NCI-H526 (cell line): Measurements from ENCODE around the gene PDIA5.

Experiments used
- DNase-seq, 2 experiments: peaks; one replicate each; lab custom pipeline; 2025; lab: John Stamatoyannopoulos, UW

Gene PDIA5

DNA sequence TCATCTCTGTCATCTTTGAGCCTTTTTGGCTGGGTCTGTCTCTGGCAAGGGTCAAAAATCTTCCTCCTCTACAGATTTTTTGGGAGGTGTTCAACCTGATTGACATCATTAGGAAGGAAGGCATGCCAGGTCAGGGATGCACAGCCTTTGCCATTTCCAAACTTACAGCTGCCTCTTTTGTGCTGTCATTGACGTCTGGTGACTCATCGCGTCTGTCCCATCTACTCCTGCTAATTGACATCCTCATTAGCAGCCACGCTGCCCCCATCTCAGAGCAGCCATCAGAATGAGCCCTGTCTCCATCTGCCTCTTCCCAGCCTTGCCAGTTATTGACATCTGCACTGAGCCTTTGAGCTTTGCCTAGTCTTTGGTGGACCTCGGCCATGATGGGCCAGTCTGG, 53.0 kb downstream of the PDIA5 start:
- DNase-seq, result no peak

DNA sequence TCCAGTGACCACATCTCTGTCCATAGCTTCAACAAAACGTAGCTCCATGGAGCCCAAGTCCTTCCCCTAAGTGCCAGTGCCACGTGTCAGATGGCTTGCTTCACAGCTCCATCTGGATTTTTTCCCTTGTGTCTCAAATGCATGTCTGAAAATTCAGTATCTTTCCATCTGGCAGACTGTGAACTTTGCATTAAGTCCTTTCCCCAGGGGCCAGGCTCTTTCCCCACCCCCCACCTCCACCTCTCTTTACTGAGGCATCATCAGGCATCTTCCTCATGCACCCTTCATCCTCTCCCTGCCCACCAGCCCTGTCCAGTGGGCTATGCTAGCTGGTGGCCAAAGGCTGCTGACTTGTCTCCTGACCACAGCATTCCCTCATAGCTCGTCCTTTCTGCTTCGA, 53.7 kb downstream of the PDIA5 start:
- no peak for DNase-seq

DNA sequence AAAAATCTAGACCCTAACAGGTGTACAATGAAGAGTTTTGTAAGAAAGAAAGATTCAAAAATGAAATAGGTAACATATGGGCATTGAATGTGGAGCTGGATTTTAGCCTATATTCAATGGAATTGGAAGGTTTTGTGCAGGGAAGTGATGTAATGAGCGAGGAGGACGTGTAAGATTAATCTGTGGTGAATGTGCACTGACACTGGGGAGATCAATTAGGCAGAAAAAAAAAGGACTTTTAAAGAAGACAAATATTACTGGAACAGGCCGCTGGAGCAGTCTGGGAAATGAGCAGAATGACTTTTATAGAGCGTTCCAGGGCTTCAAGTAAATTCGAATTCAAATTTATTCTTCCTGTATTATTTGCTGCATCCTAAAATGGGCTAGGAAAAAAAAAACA, 55.2 kb downstream of the PDIA5 start:
- DNase-seq, result no peak

DNA sequence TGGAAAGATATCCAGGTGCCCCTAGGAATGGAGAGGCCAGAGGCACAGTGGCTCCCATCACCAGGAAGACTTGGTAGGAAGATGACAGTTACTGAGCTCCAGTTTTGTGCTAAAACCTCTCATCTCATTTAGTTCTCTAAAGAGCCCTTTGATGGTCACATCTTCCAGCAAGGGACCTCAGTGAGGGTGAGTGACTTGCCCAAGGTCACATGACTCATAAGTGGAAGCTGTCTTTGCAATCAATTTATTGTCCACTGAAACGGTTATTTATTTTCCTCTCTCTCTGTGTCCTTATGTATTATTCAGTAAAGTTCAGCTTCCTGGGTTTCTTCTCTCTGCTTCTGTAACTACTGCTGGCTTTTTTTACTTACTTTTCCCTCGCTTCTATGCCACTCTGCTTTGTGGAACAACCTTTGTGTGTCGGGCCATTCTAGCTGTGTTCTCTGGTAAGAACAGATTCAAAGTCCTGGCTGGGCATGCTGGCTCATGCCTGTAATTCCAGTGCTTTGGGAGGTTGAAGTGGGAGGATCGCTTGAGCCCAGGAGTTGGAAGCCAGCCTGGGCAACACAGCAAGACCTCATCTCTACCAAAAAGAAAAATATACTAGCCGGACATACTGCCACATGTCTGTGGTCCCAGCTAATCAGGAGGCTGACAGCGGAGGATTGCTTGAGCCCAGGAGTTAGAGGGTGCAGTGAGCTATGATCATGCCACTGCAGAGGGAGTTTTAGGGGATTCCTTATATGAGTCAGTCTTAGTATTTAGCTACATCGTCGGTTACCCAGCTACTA, 55.9 kb downstream of the PDIA5 start:
- no peak for DNase-seq

DNA sequence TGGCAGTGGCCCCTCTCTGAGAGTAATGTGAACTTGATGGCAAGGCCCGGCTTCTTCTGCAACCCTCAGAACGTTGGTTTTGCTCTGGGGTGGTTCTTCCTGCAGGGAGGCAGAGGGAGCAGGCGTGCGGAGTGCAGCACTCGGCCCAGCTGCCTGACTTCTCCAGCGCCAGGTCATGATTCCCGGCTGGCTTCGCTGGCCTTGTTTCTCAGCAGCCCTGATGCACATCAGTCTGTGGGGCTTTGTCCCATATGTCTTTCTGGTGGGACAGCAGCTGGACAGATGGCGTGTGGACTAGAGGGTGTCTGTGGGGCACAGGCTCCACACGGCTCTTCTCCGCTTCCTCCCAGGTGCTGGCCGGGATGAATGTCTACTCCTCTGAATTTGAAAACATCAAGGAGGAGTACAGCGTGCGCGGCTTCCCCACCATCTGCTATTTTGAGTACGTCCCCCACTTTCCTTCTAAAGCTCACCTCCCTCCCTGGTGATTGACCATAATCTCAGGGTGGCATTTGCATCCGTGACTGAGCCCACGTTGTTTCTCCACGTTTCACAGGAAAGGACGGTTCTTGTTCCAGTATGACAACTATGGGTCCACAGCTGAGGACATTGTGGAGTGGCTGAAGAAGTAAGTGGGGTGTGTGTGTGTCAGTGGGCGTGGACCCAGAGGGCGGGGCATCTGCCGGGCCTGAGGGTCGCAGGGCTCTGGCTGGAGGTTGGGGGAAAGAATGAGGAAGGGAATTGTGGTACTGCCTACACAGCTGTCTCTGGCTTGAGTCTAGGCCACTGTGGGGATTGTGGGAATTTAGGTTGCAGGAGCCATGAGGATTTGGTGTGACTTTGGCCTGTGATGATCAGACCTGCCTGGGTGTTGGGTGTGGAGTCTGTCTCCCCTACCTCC, 57.1 kb downstream of the PDIA5 start:
- DNase-seq, result no peak

DNA sequence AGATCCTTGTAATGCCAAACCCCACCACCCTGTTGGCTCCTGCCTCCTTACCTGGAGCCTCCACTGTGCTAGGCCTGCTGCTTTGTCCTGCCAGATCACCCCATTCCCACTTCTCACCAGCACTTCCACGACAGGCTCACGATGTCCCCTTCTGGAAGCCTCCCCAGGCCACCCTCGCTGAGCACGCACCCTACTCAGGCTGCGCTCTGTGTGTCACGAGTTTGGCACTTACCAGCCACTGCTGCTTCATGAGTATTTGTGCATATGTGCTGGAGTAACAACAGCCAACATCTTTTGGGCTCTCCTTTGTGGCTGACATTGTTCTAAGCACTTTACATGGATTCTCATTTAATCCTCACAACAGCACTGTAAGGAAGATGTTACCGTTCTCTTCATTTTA, 58.1 kb downstream of the PDIA5 start:
- DNase-seq, result no peak

DNA sequence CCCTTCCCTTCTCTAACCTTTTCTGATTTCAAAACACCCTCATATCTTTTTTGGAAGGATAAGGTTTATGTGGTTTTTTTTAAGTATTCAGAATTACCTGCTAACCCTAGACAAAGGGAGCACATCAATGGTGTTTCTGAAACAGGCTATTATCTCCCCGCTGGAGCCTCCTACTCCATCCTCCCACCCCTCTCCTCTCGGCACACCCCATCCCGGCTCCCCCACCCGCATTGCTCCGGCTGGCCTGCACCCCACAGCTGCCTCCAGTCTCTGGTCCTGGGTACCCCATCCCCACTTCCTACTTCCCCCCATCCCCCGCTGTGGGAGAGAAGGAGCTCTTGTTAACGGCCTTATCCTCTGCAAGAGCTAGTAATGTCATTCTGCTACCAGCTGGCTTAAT, 59.2 kb downstream of the PDIA5 start:
- no peak for DNase-seq

DNA sequence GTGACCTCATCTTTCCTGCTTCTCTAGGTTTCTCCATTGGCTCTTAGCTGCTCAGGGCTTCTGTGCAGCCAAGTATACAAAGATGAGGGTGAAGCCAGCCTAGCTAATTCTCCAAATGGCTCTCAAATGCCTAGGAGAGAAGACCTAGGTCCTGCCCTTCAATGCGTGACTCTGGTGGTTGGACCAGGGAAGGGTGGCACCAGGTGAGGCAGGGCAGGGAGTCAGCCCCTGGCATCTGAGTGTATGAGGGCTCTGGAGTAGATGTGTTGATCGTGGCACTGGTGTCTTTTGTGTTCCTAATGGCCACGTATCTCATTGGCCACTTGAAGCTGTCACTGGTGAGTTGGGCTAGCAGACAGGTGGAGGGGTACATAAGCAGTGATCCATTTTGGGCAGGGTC, 59.8 kb downstream of the PDIA5 start:
- no peak for DNase-seq

DNA sequence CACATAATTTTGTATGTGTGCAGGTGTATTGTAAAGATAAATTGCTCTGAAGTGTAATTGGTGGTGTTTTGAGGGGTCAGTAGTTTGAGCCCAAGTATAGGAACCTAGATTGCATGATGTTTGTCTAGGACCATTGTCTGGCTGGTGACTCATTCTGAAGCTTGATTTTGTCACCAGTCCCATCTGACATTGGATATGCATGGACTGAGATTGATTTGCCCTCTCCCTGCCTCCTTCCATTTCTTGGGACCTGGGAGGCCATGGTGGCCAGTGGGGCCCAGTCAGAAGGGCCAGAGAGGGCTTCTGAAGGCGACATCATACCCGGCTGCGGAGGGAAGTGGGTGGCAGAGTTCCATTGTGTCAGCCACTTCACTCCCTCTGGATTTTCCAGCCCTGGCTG, 62.3 kb downstream of the PDIA5 start:
- DNase-seq, result no peak

DNA sequence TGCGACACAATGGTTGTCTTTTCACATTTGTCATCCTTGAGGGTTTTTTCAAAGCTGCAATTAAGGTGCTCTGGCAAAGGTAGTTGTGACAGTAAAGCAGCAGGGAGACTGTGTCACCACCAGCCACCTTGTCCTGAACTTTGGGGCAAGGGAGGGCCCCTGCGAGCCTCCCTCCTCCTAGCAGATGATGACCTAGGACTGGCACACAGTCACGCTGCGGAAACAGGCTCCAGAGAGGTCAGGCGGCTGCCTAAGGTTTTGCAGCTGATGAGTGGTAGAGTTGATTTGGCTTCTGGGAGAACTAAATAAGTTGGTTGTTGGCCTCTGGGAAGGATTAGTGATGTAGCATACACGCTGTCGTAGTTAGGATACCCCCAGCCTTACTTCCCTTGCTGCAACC, 62.7 kb downstream of the PDIA5 start:
- no peak for DNase-seq

DNA sequence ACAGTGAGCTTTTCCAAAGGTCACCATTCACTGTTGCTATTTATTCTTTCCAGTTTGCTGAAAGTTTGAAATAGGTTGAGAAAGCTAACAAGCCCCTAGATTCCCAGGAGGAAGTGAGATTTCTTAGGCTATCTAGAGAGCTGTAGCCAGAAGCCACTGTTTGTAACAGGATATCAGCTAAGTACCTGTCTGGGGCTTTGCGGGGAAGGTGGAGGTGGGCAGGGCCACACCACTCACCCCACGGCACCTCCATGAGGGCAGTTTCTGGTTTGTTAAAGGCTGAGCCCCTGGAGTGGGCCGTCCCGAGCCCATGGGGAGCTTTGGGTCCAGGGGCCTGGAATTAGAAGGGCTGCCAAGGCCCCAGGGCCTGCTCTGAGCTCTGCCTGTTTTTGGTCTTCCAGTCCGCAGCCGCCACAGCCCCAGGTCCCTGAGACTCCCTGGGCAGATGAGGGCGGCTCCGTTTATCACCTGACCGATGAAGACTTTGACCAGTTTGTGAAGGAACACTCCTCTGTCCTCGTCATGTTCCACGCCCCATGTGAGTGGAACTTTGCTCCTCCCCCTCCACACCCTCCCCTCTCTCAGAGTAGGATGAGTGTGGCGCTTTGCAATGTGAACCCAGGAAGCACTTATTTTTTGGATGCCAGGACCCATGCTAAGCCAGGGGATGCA, 63.4 kb downstream of the PDIA5 start:
- no peak for DNase-seq

DNA sequence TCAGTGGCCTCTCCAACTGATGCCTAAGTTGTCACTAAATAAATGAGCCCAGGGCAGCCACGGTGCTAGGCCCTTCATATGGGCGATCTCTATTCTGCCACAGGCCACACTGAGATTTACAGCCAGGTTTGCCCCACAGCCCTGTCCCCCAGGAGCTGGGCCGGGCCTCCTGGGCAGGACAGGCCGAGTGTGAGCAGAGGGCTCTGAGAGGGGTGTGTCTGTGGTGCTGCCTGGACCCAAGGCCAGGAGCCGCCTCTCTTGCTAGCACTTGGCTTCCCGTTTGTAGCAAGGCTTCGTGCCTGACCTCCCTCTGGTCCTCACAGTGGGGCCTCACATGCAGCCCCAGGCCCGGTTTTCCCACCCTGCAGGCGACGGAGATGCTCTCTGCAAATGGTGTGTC, 67.8 kb downstream of the PDIA5 start:
- DNase-seq, result no peak

DNA sequence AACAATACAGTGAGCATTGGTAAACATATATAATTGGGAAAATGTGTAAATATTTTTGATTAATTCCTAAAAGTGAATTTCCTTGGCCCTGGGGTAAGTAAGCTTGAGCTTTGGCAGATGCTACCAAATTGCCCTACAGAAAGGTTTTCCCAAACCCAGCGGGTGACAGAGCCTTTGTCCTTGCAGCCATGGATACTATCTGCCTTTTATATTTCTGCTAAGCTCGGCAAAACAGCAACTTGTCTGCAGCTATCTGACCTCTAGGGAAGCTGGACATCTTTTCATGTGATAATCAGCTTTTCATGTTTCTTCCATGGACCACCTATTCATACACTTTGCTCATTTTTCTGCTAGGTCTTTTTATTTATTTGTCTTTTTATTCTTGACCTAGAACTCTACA, 70.2 kb downstream of the PDIA5 start:
- no peak for DNase-seq

DNA sequence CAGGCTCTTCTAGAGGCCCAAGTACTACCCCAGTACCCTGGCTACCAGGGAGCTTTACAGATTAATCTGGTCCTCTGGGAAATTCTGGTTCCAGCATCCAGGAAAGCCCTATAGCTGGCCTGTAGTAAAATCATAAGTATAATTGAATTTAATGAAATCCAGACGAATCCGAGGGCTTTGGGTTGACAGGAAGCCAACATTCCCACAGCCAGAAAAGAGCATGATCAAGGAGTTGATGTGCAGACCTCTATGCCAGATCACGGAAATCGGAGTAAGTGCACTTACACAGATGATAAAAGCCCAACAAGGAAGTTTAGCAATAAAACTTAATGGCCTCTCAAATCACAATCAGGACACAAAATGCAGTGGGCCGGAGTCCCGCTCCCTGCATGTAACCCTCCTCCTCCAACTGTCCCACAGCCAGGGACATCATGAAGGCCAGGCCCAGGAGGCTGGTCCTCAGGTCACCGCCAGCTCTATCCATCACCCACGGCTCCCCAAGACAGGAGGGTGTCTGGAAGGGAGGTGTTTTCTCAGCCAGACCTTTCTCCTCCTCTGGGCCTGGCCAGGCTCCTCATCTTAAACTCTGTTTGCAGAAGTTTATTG, 72.1 kb downstream of the PDIA5 start:
- no peak for DNase-seq

DNA sequence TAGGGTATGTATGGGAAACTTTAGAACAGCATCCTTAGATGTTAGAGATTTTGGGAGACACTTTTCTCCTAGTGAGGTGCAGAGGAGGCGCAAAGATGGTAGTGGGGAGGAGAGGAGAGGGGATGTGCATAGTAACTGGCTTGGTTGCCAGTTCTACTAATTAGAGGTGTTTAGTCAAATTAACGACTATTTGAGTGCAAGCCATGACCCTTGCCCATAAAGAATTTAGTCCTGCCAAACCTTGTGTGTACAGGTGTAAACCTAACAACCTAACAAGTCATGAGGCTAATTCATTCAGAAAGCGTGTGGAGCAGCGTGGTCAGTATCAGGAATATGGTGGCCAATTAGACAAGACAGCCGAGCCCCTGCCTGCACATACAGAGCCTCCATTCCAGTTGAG, 72.7 kb downstream of the PDIA5 start:
- DNase-seq, result no peak

DNA sequence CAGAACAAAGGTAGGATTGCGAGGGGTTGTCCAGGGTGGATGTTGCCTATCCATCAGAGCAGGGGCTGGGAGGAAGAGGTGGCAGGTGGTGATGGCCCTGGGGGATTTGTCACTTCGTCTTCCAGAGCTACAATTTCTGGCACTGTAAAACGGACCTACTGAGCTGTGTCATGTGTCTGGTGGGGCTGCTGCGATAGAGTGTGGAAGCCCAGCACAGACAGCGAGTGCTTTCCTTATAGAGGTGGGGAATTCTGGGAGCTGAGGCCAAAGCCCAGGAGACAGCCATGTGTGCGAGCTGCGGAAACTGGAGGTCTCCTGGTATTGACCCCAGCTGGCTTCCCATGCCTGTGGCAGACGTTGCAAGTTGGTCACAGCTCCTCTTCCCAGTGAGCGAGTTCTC, 73.7 kb downstream of the PDIA5 start:
- no peak for DNase-seq

DNA sequence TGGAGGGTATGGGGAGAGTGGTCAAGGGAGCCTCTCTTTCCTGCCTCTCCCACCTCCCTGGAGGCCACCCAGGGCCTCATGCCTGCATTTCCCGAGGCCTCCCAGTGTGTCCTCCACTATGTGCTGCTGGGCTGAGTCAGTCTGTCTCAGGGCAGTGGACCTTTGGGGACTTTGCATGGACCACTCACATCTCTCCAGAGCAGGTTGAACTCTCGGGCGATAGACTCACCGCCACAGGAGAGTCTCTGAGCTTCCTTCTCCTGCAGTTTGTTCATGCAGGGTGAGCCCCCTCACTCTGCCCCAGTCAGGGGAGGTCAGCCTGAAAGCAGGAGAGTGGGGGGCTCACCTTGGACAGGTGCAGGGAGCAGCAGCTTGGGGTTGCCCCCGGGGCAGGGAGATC, 74.5 kb downstream of the PDIA5 start:
- no peak for DNase-seq

DNA sequence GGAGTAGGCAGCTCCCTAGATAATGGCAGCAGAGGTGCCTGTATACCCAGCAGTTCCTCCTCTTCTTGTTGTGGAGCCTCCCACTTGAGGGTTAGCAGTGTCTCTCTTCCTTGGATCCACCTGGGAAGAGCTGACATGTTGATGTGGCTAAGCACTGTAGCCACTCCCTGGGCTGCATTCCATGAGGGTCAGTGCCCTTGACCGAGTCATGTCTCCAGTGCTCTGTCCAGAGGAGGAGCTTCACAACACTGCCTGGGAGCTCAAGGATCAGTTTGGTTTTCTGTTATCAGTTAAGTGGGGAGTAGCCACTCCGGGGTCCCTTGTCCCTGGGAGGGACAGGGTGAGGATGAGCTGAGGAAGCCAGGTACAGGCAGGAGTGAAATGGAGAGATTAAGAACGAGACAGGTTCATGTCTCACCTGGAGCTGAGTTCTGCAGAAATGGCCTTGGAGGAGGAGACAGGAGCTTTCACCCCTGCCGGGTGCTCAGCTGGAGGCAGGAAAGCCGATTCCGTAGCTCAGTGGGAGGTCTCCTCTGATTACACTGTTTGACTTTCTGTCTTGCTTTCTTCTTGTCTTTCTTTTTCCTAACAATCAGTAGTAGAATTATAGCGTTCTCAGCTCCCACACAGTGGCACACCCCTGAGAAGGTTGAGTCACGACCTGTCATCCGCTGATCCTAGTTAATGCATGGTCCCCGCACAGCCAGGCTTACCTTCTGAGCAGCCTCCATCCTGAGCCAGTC, 77.0 kb downstream of the PDIA5 start:
- DNase-seq, result no peak

DNA sequence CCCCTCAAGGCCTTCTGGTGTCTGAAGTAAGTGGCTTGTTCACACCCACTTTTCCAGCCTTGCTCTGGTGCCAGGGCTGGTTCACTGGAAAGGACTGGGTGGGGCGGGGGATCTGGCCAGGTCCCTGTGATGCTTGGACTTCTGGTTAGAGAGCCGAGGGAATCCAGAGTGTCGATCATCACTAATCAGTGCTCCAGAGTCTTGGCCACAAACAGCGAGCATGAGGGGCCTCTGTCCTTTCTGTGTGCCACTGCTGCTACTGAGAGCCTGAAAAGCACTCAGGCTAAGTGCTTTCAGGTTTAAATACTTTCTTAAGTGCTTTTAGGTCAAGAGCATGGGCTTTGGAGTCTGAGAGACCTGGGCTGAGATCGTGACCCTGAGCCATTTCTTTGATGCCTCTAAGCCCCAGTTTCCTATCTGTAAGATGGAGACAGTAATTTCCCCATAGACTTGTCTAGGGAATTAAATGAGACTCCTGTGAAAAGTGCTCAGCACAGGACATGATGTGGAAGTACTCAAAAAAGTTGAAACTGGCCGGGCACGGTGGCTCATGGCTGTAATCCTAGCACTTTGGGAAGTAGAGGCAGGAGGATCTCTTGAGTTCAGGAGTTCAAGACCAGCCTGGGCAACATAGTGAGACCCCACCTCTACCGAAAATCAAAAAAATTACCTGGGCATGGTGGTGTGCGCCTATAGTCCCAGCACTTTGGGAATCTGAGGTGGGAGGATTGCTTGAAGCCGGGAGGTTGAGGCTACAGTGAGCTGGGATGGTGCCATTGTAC, 81.1 kb downstream of the PDIA5 start:
- DNase-seq, result no peak

DNA sequence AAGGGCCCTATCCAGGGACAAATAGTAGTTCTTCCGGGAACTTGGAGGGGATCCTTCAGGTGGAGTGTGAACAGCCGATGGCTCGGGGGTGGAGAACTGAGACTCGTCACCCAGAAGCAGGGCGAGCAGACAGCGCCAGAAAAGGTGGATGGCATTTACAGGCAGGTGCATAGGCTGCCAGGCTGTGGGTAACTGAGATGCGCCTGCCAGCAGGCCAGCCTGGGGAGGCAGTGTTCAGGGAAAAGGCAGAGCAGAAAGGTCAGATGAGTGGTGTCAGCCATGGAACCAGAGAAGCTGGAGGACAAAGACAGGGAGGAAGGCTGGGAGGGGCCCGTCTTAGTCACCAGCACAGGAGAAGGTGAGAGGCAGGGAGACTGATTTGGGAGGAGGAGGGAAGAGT, 81.9 kb downstream of the PDIA5 start:
- DNase-seq, result no peak

DNA sequence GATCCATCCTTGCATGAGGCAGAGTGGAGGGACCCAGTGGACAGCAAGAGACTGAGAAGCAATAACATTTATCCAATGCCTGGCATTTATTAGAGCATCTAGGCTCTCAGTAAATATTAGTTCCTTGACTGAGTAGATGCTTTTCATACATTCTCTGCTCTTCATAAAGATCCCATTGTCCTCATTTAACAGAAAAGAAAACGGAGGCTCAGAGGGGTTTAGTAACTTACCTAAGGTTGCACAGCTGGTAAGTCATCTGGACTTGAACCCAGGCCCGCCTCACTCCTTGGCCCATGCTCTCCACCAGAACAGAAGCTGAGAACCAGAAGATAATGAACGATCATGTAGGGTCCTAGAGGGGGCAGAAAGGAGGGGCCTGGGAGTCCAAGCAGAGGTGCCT, 82.7 kb downstream of the PDIA5 start:
- no peak for DNase-seq
